GM12873 (cell line): ENCODE data around the gene INTS11.

Experiments
- TF ChIP-seq, protein P1 (sequence below): IDR thresholded peaks from 2 replicates; pipeline ENCODE4 v1.5.1; 2012; ENCODE audit warnings: low read depth, mild to moderate bottlenecking, moderate library complexity, low read length, control low read depth; ENCODE audit not compliant: insufficient read depth; ENCODE audit errors: missing control alignments

INTS11 gene

DNA sequence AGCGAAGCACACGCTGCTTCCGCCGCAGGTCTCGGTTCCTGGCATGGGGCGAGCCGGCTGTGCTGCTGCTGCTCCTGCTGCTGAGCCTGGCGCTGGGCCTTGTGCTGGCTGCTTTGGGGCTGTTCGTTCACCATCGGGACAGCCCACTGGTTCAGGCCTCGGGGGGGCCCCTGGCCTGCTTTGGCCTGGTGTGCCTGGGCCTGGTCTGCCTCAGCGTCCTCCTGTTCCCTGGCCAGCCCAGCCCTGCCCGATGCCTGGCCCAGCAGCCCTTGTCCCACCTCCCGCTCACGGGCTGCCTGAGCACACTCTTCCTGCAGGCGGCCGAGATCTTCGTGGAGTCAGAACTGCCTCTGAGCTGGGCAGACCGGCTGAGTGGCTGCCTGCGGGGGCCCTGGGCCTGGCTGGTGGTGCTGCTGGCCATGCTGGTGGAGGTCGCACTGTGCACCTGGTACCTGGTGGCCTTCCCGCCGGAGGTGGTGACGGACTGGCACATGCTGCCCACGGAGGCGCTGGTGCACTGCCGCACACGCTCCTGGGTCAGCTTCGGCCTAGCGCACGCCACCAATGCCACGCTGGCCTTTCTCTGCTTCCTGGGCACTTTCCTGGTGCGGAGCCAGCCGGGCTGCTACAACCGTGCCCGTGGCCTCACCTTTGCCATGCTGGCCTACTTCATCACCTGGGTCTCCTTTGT is 9.2 kb upstream of the INTS11 start:
- TF ChIP-seq, protein P1, sequence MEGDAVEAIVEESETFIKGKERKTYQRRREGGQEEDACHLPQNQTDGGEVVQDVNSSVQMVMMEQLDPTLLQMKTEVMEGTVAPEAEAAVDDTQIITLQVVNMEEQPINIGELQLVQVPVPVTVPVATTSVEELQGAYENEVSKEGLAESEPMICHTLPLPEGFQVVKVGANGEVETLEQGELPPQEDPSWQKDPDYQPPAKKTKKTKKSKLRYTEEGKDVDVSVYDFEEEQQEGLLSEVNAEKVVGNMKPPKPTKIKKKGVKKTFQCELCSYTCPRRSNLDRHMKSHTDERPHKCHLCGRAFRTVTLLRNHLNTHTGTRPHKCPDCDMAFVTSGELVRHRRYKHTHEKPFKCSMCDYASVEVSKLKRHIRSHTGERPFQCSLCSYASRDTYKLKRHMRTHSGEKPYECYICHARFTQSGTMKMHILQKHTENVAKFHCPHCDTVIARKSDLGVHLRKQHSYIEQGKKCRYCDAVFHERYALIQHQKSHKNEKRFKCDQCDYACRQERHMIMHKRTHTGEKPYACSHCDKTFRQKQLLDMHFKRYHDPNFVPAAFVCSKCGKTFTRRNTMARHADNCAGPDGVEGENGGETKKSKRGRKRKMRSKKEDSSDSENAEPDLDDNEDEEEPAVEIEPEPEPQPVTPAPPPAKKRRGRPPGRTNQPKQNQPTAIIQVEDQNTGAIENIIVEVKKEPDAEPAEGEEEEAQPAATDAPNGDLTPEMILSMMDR: no peak

DNA sequence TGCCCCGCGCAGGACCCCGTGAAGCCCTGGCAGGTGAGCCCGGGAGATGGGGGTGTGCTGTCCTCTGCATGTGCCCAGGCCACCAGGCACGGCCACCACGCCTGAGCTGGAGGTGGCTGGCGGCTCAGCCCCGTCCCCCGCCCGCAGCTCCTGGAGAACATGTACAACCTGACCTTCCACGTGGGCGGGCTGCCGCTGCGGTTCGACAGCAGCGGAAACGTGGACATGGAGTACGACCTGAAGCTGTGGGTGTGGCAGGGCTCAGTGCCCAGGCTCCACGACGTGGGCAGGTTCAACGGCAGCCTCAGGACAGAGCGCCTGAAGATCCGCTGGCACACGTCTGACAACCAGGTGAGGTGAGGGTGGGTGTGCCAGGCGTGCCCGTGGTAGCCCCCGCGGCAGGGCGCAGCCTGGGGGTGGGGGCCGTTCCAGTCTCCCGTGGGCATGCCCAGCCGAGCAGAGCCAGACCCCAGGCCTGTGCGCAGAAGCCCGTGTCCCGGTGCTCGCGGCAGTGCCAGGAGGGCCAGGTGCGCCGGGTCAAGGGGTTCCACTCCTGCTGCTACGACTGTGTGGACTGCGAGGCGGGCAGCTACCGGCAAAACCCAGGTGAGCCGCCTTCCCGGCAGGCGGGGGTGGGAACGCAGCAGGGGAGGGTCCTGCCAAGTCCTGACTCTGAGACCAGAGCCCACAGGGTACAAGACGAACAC is 8.5 kb upstream of the INTS11 start:
- TF ChIP-seq, protein P1: no peak

DNA sequence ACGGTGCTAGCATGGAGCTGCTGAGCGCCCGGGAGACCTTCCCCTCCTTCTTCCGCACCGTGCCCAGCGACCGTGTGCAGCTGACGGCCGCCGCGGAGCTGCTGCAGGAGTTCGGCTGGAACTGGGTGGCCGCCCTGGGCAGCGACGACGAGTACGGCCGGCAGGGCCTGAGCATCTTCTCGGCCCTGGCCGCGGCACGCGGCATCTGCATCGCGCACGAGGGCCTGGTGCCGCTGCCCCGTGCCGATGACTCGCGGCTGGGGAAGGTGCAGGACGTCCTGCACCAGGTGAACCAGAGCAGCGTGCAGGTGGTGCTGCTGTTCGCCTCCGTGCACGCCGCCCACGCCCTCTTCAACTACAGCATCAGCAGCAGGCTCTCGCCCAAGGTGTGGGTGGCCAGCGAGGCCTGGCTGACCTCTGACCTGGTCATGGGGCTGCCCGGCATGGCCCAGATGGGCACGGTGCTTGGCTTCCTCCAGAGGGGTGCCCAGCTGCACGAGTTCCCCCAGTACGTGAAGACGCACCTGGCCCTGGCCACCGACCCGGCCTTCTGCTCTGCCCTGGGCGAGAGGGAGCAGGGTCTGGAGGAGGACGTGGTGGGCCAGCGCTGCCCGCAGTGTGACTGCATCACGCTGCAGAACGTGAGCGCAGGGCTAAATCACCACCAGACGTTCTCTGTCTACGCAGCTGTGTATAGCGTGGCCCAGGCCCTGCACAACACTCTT is 7.7 kb upstream of the INTS11 start:
- TF ChIP-seq, protein P1: no peak

DNA sequence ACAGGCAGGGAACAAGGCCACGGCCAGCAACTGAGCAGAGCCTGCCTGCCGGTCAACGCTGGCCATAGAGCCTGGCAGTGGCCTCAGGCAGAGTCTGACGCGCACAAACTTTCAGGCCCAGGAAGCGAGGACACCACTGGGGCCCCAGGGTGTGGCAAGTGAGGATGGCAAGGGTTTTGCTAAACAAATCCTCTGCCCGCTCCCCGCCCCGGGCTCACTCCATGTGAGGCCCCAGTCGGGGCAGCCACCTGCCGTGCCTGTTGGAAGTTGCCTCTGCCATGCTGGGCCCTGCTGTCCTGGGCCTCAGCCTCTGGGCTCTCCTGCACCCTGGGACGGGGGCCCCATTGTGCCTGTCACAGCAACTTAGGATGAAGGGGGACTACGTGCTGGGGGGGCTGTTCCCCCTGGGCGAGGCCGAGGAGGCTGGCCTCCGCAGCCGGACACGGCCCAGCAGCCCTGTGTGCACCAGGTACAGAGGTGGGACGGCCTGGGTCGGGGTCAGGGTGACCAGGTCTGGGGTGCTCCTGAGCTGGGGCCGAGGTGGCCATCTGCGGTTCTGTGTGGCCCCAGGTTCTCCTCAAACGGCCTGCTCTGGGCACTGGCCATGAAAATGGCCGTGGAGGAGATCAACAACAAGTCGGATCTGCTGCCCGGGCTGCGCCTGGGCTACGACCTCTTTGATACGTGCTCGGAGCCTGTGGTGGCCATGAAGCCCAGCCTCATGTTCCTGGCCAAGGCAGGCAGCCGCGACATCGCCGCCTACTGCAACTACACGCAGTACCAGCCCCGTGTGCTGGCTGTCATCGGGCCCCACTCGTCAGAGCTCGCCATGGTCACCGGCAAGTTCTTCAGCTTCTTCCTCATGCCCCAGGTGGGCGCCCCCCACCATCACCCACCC is 6.9 kb upstream of the INTS11 start, which contains the start of gene TAS1R3:
Gene TAS1R3 (plus strand): TSS at position 213 of the 898 bp plus-strand sequence. CDS start 66 bp downstream, at position 279.
- TF ChIP-seq, protein P1: no peak

DNA sequence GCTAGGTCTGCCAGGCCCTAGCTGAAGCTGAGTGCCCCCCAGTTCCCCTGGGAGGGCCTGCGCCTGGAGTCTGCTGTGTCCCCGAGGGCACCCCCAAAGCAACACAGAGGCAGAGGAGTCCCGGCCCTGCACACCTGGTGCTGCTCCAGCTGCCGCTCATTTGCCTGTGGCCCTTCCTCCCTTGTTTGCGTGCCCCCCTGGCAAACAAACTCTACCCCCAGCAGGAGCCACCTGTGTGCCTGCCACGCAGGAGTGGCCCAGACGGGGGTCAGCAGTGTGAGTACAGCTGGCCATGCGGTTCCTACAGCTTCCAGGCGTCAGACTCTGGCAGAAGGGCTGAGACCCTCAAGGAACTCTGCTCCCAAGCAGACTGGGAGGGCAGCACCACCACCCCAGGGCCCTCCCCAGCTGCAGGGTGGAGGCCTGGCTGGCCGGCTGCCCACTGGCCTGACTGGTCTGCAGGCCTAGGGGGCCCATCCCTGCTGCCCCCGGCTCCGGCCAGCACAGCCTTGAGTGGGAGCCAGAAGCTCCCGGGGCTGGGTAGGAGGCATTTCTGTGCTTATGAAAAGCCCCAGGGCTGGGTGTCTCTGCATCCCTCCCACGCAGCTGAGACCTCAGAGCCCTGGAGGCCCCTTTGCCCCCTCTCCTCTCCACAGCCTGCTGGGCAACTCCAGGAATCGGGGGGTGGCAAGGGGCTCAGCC is 6.1 kb upstream of the INTS11 start:
- TF ChIP-seq, protein P1: no peak

DNA sequence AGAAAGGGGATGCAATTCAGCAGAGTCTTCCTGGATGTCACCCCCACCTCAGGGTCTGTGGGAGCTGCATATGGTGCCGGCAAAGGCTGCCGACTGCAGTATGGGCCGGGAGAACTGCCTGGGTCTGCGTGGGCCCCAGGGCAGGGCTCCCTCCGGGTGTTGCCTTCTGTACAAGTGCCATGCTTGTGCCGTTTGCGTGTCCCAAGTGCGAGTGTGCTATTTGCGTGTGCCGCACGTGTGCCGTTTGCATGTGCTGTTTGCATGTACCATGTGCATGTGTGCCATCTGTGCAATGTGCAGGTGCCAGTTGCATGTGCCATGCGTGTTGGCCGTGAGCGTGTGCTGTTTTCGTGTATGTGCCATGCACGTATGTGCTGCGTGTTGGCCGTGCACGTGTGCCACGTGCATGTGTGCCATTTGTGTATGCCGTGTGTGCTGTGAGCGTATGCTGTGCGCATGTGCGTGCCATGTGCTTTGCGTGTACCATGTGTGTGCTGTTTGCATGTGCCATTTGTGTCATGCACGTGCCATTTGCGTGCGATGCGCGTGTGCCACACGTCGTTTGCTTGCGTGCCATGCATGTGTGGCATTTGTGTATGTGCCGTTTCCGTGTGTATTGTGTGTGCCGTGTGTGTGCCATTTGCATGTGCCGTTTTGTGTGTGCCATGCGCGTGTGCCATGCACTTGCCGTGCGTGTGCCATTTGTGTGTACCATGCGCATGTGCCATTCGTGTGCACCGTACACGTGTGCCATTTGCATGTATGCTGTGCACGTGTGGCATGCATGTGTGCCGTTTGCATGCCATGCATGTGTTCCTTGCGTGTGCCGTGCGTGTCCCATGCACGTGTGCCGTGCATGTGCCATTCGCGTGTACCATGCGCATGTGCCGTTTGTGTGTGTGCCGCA is 5.1 kb upstream of the INTS11 start:
- TF ChIP-seq, protein P1: no peak
